Germinal center (tissue), 1 donor: ENCODE results near the gene IGHMBP2.
A peak's percentile ranks its signal among the peaks of the same experiment; 100 is the strongest.

Experiments used
- DNase-seq: peaks from one replicate; pipeline ENCODE4 v3.0.0; 2012; ENCODE audit warnings: mixed read lengths, low spot score

The IGHMBP2 gene

GRCh38 chr11:68927280-68928135 lies 23.8 kb downstream of the IGHMBP2 start:
- DNase-seq: peak; percentile 41

GRCh38 chr11:68928136-68928880 lies 24.6 kb downstream of the IGHMBP2 start:
- no peak for DNase-seq

GRCh38 chr11:68929135-68929534 lies 25.4 kb downstream of the IGHMBP2 start:
- no peak for DNase-seq

GRCh38 chr11:68929706-68930570 lies 26.2 kb downstream of the IGHMBP2 start:
- no peak for DNase-seq

- no peak for DNase-seq
These were observed 27.5 kb downstream of the IGHMBP2 start for GRCh38 chr11:68930991-68931855.

GRCh38 chr11:68931911-68932310 lies 28.2 kb downstream of the IGHMBP2 start:
- no peak for DNase-seq

GRCh38 chr11:68932358-68932757 lies 28.7 kb downstream of the IGHMBP2 start:
- no peak for DNase-seq

- DNase-seq: no peak
These were observed 29.4 kb downstream of the IGHMBP2 start for GRCh38 chr11:68932933-68933577.

- no peak for DNase-seq
These were observed 30.1 kb downstream of the IGHMBP2 start for GRCh38 chr11:68933605-68934320.

GRCh38 chr11:68934321-68934645 lies 30.6 kb downstream of the IGHMBP2 start:
- no peak for DNase-seq

- DNase-seq: no peak
These were observed 31.0 kb downstream of the IGHMBP2 start for GRCh38 chr11:68934666-68935065.

- DNase-seq: no peak
These were observed 31.4 kb downstream of the IGHMBP2 start for GRCh38 chr11:68935066-68935465.

- no peak for DNase-seq
These were observed 32.0 kb downstream of the IGHMBP2 start for GRCh38 chr11:68935516-68936357.

- no peak for DNase-seq
These were observed 32.6 kb downstream of the IGHMBP2 start for GRCh38 chr11:68936358-68936636.

- no peak for DNase-seq
These were observed 33.3 kb downstream of the IGHMBP2 start for GRCh38 chr11:68936676-68937620.

- no peak for DNase-seq
These were observed 34.4 kb downstream of the IGHMBP2 start for GRCh38 chr11:68938088-68938487.

- no peak for DNase-seq
These were observed 35.3 kb downstream of the IGHMBP2 start for GRCh38 chr11:68938816-68939582.
